ENCODE results near the gene LRRC8A. TPM values are rescaled to one million over a fixed set of nuclear protein-coding genes. Genes with fewer than 3 reads are reported as not detected.

Gene LRRC8A
- total and polyA plus RNA-seq, 2 of the 13 experiments (the other 11 are each of a cell fraction or from before 2014, with no cell fraction given): 16.1 to 40.6 TPM

- 92% methylated on average over 2 of the region's 2 CpGs for WGBS (ENCODE audit: low lambda C conversion rate)
- peaks cover 5% of the 10 kb centered on the region for H3K79me2 ChIP-seq (ENCODE audit: insufficient read depth, low read length)
- no peak overlapping the region for H3K4me2 ChIP-seq (ENCODE audit: low read depth, low read length)
- no peak overlapping the region for H3K27ac ChIP-seq (ENCODE audit: extremely low read length, insufficient read depth, low read length)
- H3K4me3 ChIP-seq (replicated peaks in 1 of 3; ENCODE audit: insufficient read depth in 1 of 3, low read depth in 2 of 3, low read length in 3 of 3): no peak overlapping the region
- FAIRE-seq (no peak), ATAC-seq (no peak), DNase-seq (ENCODE audit: low spot score) (no peak)
- H3K27me3 ChIP-seq (ENCODE audit: control insufficient read depth in 1 of 2, insufficient read depth in 2 of 2, low read length in 2 of 2): no peaks in the 10 kb centered on the region
- intact Hi-C loops (cut with micrococcal nuclease; ENCODE audit: unreplicated experiment) (no loop called here), in situ Hi-C loops (cut with HindIII; ENCODE audit: extremely low pct_ligation_motif_present, low pct_unique_long_range_greater_than_20kb) (no loop called here)
- no peaks in the 10 kb centered on the region for H3K9me3 ChIP-seq (ENCODE audit: low read length)
- H2AFZ ChIP-seq (ENCODE audit: low read length): no peak overlapping the region
- BruUV-seq (replicated peaks): no TSS peak
- H4K20me1 ChIP-seq (ENCODE audit: insufficient read depth, low read length): no peaks in the 10 kb centered on the region
- H3K9ac ChIP-seq (ENCODE audit: insufficient read depth, low read depth, low read length): no peak overlapping the region
- peaks cover 4% of the 10 kb centered on the region; the same call in 1 of the 2 replicates for H3K4me1 ChIP-seq (ENCODE audit: insufficient read depth, low read length)
- POLR2A ChIA-PET: no interaction called here
- CTCF ChIA-PET (ENCODE audit: low intra/inter-chr PET ratio, low total read pairs): no interaction called here
- TF ChIP-seq MAFK (conservative IDR thresholded peaks at IDR 0.05 in 1 of 2, IDR thresholded peaks at IDR 0.05 in 1 of 2; ENCODE audit: low read length in 2 of 2): 0 out of 4 replicates have a peak, but pooled peaks of 1 of the 2 experiments have one; percentile 24
- TF ChIP-seq GMEB1 (CRISPR knock-in tag; IDR thresholded peaks at IDR 0.05; ENCODE audit: borderline replicate concordance): no peak
- TF ChIP-seq, protein P1, sequence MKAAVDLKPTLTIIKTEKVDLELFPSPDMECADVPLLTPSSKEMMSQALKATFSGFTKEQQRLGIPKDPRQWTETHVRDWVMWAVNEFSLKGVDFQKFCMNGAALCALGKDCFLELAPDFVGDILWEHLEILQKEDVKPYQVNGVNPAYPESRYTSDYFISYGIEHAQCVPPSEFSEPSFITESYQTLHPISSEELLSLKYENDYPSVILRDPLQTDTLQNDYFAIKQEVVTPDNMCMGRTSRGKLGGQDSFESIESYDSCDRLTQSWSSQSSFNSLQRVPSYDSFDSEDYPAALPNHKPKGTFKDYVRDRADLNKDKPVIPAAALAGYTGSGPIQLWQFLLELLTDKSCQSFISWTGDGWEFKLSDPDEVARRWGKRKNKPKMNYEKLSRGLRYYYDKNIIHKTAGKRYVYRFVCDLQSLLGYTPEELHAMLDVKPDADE (CRISPR knock-in tag; IDR thresholded peaks at IDR 0.05): no peak
- no peak for TF ChIP-seq ZNF343 (CRISPR knock-in tag; IDR thresholded peaks at IDR 0.05)
- TF ChIP-seq, protein P2, sequence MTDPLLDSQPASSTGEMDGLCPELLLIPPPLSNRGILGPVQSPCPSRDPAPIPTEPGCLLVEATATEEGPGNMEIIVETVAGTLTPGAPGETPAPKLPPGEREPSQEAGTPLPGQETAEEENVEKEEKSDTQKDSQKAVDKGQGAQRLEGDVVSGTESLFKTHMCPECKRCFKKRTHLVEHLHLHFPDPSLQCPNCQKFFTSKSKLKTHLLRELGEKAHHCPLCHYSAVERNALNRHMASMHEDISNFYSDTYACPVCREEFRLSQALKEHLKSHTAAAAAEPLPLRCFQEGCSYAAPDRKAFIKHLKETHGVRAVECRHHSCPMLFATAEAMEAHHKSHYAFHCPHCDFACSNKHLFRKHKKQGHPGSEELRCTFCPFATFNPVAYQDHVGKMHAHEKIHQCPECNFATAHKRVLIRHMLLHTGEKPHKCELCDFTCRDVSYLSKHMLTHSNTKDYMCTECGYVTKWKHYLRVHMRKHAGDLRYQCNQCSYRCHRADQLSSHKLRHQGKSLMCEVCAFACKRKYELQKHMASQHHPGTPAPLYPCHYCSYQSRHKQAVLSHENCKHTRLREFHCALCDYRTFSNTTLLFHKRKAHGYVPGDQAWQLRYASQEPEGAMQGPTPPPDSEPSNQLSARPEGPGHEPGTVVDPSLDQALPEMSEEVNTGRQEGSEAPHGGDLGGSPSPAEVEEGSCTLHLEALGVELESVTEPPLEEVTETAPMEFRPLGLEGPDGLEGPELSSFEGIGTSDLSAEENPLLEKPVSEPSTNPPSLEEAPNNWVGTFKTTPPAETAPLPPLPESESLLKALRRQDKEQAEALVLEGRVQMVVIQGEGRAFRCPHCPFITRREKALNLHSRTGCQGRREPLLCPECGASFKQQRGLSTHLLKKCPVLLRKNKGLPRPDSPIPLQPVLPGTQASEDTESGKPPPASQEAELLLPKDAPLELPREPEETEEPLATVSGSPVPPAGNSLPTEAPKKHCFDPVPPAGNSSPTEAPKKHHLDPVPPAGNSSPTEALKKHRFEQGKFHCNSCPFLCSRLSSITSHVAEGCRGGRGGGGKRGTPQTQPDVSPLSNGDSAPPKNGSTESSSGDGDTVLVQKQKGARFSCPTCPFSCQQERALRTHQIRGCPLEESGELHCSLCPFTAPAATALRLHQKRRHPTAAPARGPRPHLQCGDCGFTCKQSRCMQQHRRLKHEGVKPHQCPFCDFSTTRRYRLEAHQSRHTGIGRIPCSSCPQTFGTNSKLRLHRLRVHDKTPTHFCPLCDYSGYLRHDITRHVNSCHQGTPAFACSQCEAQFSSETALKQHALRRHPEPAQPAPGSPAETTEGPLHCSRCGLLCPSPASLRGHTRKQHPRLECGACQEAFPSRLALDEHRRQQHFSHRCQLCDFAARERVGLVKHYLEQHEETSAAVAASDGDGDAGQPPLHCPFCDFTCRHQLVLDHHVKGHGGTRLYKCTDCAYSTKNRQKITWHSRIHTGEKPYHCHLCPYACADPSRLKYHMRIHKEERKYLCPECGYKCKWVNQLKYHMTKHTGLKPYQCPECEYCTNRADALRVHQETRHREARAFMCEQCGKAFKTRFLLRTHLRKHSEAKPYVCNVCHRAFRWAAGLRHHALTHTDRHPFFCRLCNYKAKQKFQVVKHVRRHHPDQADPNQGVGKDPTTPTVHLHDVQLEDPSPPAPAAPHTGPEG (CRISPR knock-in tag; IDR thresholded peaks at IDR 0.05): no peak
- peaks cover 17 to 67% of the 10 kb centered on the region in 2 experiments; a peak in 4 of 5 replicates for H3K36me3 ChIP-seq (replicated peaks in 1 of 2; ENCODE audit: control insufficient read depth in 1 of 2, insufficient read depth in 2 of 2, low read length in 2 of 2)
These were observed 12.8 kb downstream of the LRRC8A start for GRCh38 chr9:128894764-128895163.
